Brain pericyte (primary cell): ENCODE measurements around the gene ENPP5.

Experiments used
- DNase-seq: peaks from one replicate; pipeline ENCODE4 v3.0.0-alpha.2; 2012; ENCODE audit warnings: low read depth, low spot score

The ENPP5 gene

GRCh38 chr6:46170357-46171289, at the start of gene ENPP5:
Gene ENPP5, minus strand, starts transcription at chr6:46170980. Its CDS starts 2,718 bp downstream, at chr6:46168262.
- DNase-seq = no peak

- DNase-seq = no peak
Measured at GRCh38 chr6:46219661-46220060, 48.9 kb upstream of the ENPP5 start.

GRCh38 chr6:46218457-46218856, 47.7 kb upstream of the ENPP5 start:
- no peak for DNase-seq

- DNase-seq = no peak
Measured at GRCh38 chr6:46217671-46218131, 46.9 kb upstream of the ENPP5 start.

GRCh38 chr6:46216879-46217278, 46.1 kb upstream of the ENPP5 start:
- no peak for DNase-seq

- DNase-seq = no peak
Measured at GRCh38 chr6:46215777-46216176, 45.0 kb upstream of the ENPP5 start.

- no peak for DNase-seq
Measured at GRCh38 chr6:46215213-46215612, 44.4 kb upstream of the ENPP5 start.

- no peak for DNase-seq
Measured at GRCh38 chr6:46211917-46212316, 41.1 kb upstream of the ENPP5 start.

- no peak for DNase-seq
Measured at GRCh38 chr6:46210294-46210693, 39.5 kb upstream of the ENPP5 start.

GRCh38 chr6:46208303-46208702, 37.5 kb upstream of the ENPP5 start:
- DNase-seq = no peak

- no peak for DNase-seq
Measured at GRCh38 chr6:46207174-46207573, 36.4 kb upstream of the ENPP5 start.

- no peak for DNase-seq
Measured at GRCh38 chr6:46204880-46205650, 34.3 kb upstream of the ENPP5 start.

- no peak for DNase-seq
Measured at GRCh38 chr6:46203391-46204177, 32.8 kb upstream of the ENPP5 start.

GRCh38 chr6:46201702-46202101, 30.9 kb upstream of the ENPP5 start:
- DNase-seq = no peak

- DNase-seq = no peak
Measured at GRCh38 chr6:46199387-46199786, 28.6 kb upstream of the ENPP5 start.

- no peak for DNase-seq
Measured at GRCh38 chr6:46191961-46192360, 21.2 kb upstream of the ENPP5 start.

GRCh38 chr6:46190889-46191288, 20.1 kb upstream of the ENPP5 start:
- DNase-seq = no peak

GRCh38 chr6:46189726-46190125, 18.9 kb upstream of the ENPP5 start:
- no peak for DNase-seq

- no peak for DNase-seq
Measured at GRCh38 chr6:46186583-46186982, 15.8 kb upstream of the ENPP5 start.

- DNase-seq = no peak
Measured at GRCh38 chr6:46184114-46184513, 13.3 kb upstream of the ENPP5 start.

GRCh38 chr6:46175976-46176375, 5.2 kb upstream of the ENPP5 start:
- DNase-seq = no peak

- DNase-seq = no peak
Measured at GRCh38 chr6:46175446-46175845, 4.7 kb upstream of the ENPP5 start.
